Natural killer cell (primary cell): ENCODE results near the gene AADACL2. TPM values are rescaled to one million over a fixed set of nuclear protein-coding genes. Genes with fewer than 3 reads are reported as not detected.

Experiments used
- ATAC-seq, 3 donors: fragments of 150-1000 bp in 2 of 3; fragments of 200-7000 bp in 1 of 3; cut with Tn5 transposase; 1 replicate in 1 of 3; 2 replicates in 2 of 3; pipeline ENCODE4 v1.10.0; 2021; ENCODE audit warnings: mild to moderate bottlenecking in 2 of 3, moderate library complexity in 2 of 3
- DNase-seq, 2 donors: peaks; one replicate each; pipeline versions ENCODE4 v3.0.0 to v3.0.0-alpha.2; 2013 to 2021; ENCODE audit warnings: mixed read lengths in 1 of 2
- H3K27ac ChIP-seq: one replicate; pipeline ENCODE4 v1.5.1; 2013; ENCODE audit warnings: mild to moderate bottlenecking, low read length
- H3K27me3 ChIP-seq: one replicate; pipeline ENCODE4 v1.6.1; 2013; ENCODE audit warnings: low read length; ENCODE audit not compliant: control insufficient read depth, insufficient read depth
- H3K36me3 ChIP-seq: one replicate; pipeline ENCODE4 v1.6.1; 2013; ENCODE audit warnings: low read length; ENCODE audit not compliant: control insufficient read depth, insufficient read depth
- H3K4me1 ChIP-seq: one replicate; pipeline ENCODE4 v1.6.1; 2013; ENCODE audit warnings: low read length; ENCODE audit not compliant: control insufficient read depth, insufficient read depth
- H3K4me3 ChIP-seq: one replicate; pipeline ENCODE4 v1.5.1; 2013; ENCODE audit warnings: low read length
- H3K9me3 ChIP-seq: one replicate; pipeline ENCODE4 v1.6.1; 2013; ENCODE audit warnings: low read length; ENCODE audit not compliant: control insufficient read depth, insufficient read depth
- H3K27ac Mint-ChIP-seq, 2 donors: one replicate each; pipeline ENCODE4 v1.8.0; 2022; ENCODE audit warnings: mild to moderate bottlenecking in 2 of 2, mixed read lengths in 2 of 2, moderate library complexity in 1 of 2
- H3K27me3 Mint-ChIP-seq, 2 donors: one replicate each; pipeline ENCODE4 v1.8.0; 2022; ENCODE audit warnings: low read depth in 2 of 2, mixed read lengths in 2 of 2
- H3K36me3 Mint-ChIP-seq: one replicate; pipeline ENCODE4 v1.8.0; 2022; ENCODE audit warnings: mixed read lengths
- H3K4me1 Mint-ChIP-seq, 2 donors: one replicate each; pipeline ENCODE4 v1.8.0; 2022; ENCODE audit warnings: mixed read lengths in 2 of 2
- H3K4me3 Mint-ChIP-seq: one replicate; pipeline ENCODE4 v1.8.0; 2022; ENCODE audit warnings: mild to moderate bottlenecking, moderate library complexity, mixed read lengths
- H3K9me3 Mint-ChIP-seq, 2 donors: one replicate each; pipeline ENCODE4 v1.8.0; 2022; ENCODE audit warnings: mixed read lengths in 2 of 2
- WGBS: methylation state at CpG from one replicate; pipeline ENCODE4 v1.1.7; 2013; ENCODE audit warnings: missing lambda C conversion rate; ENCODE audit not compliant: insufficient coverage; 5-methylcytosine and 5-hydroxymethylcytosine counted together
- intact Hi-C: fragments of 100-400 bp; cut with micrococcal nuclease; formaldehyde crosslinking; loops from one replicate; pipeline ENCODE4 v1.14.2; 2022
- total RNA-seq, 4 donors: library from RNA; stranded (reverse); fragments of 120-200 nt in 1 of 4; gene quantifications; one replicate each; pipeline versions ENCODE4 v1.2.3 to v1.2.4, GENCODE V29; 2013 to 2022
- TF ChIP-seq, protein P1 (sequence below): fragments of 200-600 bp; IDR thresholded peaks from one replicate; pipeline ENCODE4 v1.8.0; 2022; ENCODE audit warnings: antibody characterized with exemption

AADACL2 gene
- total RNA-seq, 3 donors from 2014 or later (not counting 1 experiment from before 2014, with no cell fraction given) = not detected

DNA sequence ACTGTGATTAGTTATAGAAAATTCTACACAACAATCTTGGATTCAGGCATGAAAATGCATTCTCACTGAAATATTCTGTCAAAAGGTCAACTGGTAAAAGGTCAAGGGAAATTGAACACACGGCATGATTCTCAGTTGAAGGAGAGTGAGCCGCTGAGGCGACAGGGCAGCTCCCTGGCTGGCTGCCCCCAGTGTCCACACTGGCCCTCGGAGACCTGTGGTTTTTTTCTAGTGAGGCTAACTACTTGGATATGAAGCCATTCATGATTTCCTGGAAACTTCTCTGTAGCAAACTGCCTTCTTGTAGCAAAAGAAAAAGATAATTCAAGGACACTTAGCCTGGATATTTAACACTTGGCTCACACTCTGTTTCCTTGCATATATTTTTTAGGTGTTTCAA lies 37.2 kb downstream of the AADACL2 start:
- Histone ChIP-seq H3K36me3 (no peaks in the 10 kb centered on the region), H3K27me3 (no peaks in the 10 kb centered on the region), H3K9me3 (no peaks in the 10 kb centered on the region), H3K27ac (no peak overlapping the region), H3K4me3 (no peak overlapping the region), H3K4me1 (no peaks in the 10 kb centered on the region)
- Mint-ChIP-seq H3K4me3 (no peak overlapping the region), H3K27me3 (peaks cover 3 to 15% of the 10 kb centered on the region in 2 donors), H3K27ac (no peak overlapping the region), H3K36me3 (no peaks in the 10 kb centered on the region), H3K9me3 (no peaks in the 10 kb centered on the region), H3K4me1 (no peaks in the 10 kb centered on the region)
- intact Hi-C loops = no loop called here
- ATAC-seq = no peak
- DNase-seq = no peak
- TF ChIP-seq, protein P1, sequence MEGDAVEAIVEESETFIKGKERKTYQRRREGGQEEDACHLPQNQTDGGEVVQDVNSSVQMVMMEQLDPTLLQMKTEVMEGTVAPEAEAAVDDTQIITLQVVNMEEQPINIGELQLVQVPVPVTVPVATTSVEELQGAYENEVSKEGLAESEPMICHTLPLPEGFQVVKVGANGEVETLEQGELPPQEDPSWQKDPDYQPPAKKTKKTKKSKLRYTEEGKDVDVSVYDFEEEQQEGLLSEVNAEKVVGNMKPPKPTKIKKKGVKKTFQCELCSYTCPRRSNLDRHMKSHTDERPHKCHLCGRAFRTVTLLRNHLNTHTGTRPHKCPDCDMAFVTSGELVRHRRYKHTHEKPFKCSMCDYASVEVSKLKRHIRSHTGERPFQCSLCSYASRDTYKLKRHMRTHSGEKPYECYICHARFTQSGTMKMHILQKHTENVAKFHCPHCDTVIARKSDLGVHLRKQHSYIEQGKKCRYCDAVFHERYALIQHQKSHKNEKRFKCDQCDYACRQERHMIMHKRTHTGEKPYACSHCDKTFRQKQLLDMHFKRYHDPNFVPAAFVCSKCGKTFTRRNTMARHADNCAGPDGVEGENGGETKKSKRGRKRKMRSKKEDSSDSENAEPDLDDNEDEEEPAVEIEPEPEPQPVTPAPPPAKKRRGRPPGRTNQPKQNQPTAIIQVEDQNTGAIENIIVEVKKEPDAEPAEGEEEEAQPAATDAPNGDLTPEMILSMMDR = no peak
- 86% methylated on average over 4 of the region's 4 CpGs for WGBS

DNA sequence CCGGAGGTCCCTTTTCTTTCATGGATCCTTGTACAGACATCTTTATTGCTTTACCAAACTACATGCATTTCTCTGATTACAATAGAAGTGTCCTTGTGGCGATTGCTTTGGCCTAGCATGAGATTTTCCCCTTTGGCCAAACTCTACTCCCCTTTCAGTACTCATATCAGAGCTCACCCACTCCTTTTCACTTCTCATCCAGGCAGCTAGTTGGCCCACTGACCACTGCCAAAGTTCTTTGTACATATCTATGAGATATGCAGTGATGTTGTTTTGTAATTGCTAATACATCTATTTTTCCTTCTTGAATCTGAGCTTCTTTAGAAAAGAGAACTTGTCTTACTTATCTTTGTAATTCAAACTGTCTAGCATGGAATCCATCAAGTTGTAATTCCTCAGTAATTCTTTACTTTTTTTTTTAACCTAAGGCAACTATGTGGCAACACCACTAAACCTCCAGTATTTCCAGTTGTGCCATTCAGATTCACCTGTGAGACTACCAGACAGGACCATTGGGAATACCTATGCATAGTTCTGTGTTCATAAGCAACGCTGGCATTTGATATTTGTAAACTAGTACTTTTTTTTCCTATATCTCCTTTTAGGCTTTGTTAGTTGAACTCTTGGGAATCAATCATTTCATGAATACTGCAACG lies 39.2 kb downstream of the AADACL2 start:
- Mint-ChIP-seq H3K9me3 (no peaks in the 10 kb centered on the region), H3K4me1 (no peaks in the 10 kb centered on the region), H3K36me3 (no peaks in the 10 kb centered on the region), H3K4me3 (no peak overlapping the region), H3K27ac (no peak overlapping the region), H3K27me3 (peaks cover 3 to 9% of the 10 kb centered on the region in 2 donors)
- ATAC-seq = no peak
- TF ChIP-seq, protein P1 = no peak
- Histone ChIP-seq H3K4me3 (no peak overlapping the region), H3K27ac (no peak overlapping the region), H3K27me3 (no peaks in the 10 kb centered on the region), H3K9me3 (no peaks in the 10 kb centered on the region), H3K36me3 (no peaks in the 10 kb centered on the region), H3K4me1 (no peaks in the 10 kb centered on the region)
- intact Hi-C loops = no loop called here
- no peak for DNase-seq
- WGBS = 89% methylated on average over 4 of the region's 4 CpGs

- Histone ChIP-seq H3K4me3 (no peak overlapping the region), H3K27ac (no peak overlapping the region), H3K4me1 (no peaks in the 10 kb centered on the region), H3K27me3 (no peaks in the 10 kb centered on the region), H3K36me3 (no peaks in the 10 kb centered on the region), H3K9me3 (no peaks in the 10 kb centered on the region)
- no peak overlapping the region for H3K27ac Mint-ChIP-seq
- TF ChIP-seq, protein P1 = no peak
- no peaks in the 10 kb centered on the region for H3K9me3 Mint-ChIP-seq
- ATAC-seq (no peak), DNase-seq (no peak)
- no peaks in the 10 kb centered on the region for H3K4me1 Mint-ChIP-seq
- H3K36me3 Mint-ChIP-seq = no peaks in the 10 kb centered on the region
- intact Hi-C loops = no loop called here
- H3K4me3 Mint-ChIP-seq = no peak overlapping the region
- peaks cover 3 to 19% of the 10 kb centered on the region in 2 donors for H3K27me3 Mint-ChIP-seq
- 81% methylated on average over 1 of the region's 1 CpG for WGBS
Observed at GRCh38 chr3:151774235-151774634, 40.5 kb downstream of the AADACL2 start.

DNA sequence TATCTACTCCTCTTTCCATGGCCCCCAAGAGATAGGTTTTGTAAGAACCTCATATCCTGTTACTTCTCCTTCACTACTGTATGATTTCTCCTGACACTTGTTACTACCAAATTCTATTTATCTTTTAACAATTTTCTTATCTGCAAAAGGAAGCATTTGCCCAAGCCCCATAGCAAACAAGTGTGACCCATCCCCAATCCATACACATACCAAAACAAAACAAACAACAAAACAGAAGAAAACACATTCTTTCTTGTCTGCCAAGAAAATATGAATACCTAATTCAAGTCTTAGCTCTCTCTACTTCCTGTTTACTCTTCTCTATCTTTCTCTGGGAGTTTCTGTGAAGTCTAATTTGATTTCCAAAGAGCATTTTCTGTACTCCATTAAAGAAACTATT lies 41.2 kb downstream of the AADACL2 start:
- no peaks in the 10 kb centered on the region for H3K9me3 ChIP-seq
- no peak for ATAC-seq
- H3K4me1 Mint-ChIP-seq = no peaks in the 10 kb centered on the region
- H3K4me3 ChIP-seq = no peak overlapping the region
- H3K36me3 Mint-ChIP-seq = no peaks in the 10 kb centered on the region
- H3K36me3 ChIP-seq = no peaks in the 10 kb centered on the region
- H3K27me3 ChIP-seq = no peaks in the 10 kb centered on the region
- no peak for DNase-seq
- H3K4me1 ChIP-seq = no peaks in the 10 kb centered on the region
- no peak overlapping the region for H3K27ac Mint-ChIP-seq
- TF ChIP-seq, protein P1 = no peak
- H3K4me3 Mint-ChIP-seq = no peak overlapping the region
- intact Hi-C loops = no loop called here
- H3K27ac ChIP-seq = no peak overlapping the region
- peaks cover 3 to 25% of the 10 kb centered on the region in 2 donors for H3K27me3 Mint-ChIP-seq
- no peaks in the 10 kb centered on the region for H3K9me3 Mint-ChIP-seq
